SJSA1 (cell line): ENCODE results near the gene DST. TPM values are rescaled to one million over a fixed set of nuclear protein-coding genes. Genes with fewer than 3 reads are reported as not detected.

Source experiments
- DNase-seq, 2 experiments: peaks; one replicate each; pipeline ENCODE4 v3.0.0-alpha.2; 2015 to 2020; ENCODE audit warnings: low spot score in 2 of 2, low read depth in 1 of 2
- H3K27ac ChIP-seq: fragments of 250-450 bp; sonication (Bioruptor Pico); 2 replicates; pipeline ENCODE4 v1.5.1; 2020; ENCODE audit warnings: mild to moderate bottlenecking, moderate library complexity
- H3K27me3 ChIP-seq: fragments of 250-450 bp; sonication (Bioruptor Pico); replicated peaks from 2 replicates; pipeline ENCODE4 v1.5.1; 2020; ENCODE audit warnings: mild to moderate bottlenecking, moderate library complexity
- H3K36me3 ChIP-seq: fragments of 250-450 bp; sonication (Bioruptor Pico); 2 replicates; pipeline ENCODE4 v1.5.1; 2020; ENCODE audit warnings: mild to moderate bottlenecking
- H3K4me1 ChIP-seq: fragments of 250-450 bp; sonication (Bioruptor Pico); replicated peaks from 2 replicates; pipeline ENCODE4 v1.6.1; 2021; ENCODE audit warnings: mild to moderate bottlenecking
- H3K4me3 ChIP-seq: fragments of 250-450 bp; sonication (Bioruptor Pico); 2 replicates; pipeline ENCODE4 v1.5.1; 2020; ENCODE audit warnings: mild to moderate bottlenecking
- H3K9me3 ChIP-seq: fragments of 250-450 bp; sonication (Bioruptor Pico); replicated peaks from 2 replicates; pipeline ENCODE4 v1.5.1; 2020; ENCODE audit warnings: mild to moderate bottlenecking
- total RNA-seq: library from RNA; depleted of rRNA; stranded (reverse); fragments of >200 nt; shearing (Covaris generic); gene quantifications from 2 replicates; pipeline ENCODE4 v1.2.3, GENCODE V29; 2014

Gene DST
- total RNA-seq, 1 experiment from 2014 or later = 160 TPM

DNA sequence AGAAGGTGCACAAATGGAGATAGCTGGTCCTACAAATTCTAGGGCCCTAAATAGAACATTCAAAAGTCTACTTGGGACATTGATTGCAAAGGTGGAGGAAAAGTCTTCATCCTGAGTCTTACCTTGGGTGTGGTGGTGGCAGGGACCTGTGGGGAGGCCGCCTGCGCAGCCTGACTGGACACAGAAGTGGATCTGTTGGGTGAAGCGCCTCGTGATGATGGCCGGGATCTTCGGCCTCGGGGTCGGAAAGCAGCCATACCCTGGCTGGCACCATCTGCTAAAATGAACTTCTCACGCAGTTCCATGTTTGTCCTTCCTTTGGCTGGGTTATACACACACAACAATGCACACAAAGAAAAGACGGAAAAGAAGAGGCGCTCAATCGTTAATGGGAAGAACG, 179.2 kb downstream of the DST start:
- no peaks in the 10 kb centered on the region for H3K9me3 ChIP-seq
- H3K27me3 ChIP-seq = no peaks in the 10 kb centered on the region
- H3K36me3 ChIP-seq = peaks cover 81% of the 10 kb centered on the region
- H3K4me1 ChIP-seq = no peaks in the 10 kb centered on the region
- DNase-seq = no peak
- H3K27ac ChIP-seq = no peak overlapping the region
- H3K4me3 ChIP-seq = no peak overlapping the region

DNA sequence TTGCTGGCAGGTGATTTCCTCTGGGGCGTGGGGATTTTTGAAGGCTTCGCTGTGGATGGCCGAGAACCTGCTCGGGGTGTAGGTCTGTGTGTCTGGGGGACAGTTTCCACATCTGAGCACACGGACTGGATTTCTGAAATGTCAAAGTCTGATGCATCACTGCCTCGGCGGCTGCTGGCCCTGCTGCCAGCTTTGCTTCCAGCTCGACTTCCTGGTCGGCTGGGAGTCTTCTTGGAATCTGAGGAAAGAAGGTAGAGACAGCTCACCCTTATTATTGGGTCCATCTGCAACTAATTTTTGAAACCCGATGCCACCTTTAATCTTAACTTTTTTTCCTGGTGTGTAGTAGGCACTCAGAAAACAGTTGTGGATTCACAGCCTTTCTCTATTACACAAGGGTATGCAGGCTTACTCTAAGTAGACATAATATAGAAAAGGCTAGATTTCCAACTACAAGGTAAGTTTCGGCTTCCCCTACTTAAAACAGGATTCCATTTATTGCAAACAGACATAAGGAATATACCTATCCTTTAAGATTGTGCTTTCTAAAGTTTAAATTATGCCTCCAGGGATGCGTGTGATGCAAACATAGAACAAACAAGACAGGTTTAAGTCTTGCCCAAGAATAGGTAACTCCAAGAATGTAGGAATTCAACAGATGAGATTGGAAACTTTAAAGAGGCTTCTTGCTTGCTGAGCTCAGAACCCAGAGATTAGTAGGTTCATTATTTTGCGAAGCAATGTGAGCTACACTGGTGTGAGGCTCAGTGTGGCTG, 183.5 kb downstream of the DST start:
- peaks cover 82% of the 10 kb centered on the region for H3K36me3 ChIP-seq

GRCh38 chr6:56458324-56458884, 184.3 kb downstream of the DST start:
- H3K4me1 ChIP-seq = no peaks in the 10 kb centered on the region
- H3K27me3 ChIP-seq = no peaks in the 10 kb centered on the region
- H3K36me3 ChIP-seq = peaks cover 77% of the 10 kb centered on the region
- H3K27ac ChIP-seq = no peak overlapping the region
- no peak overlapping the region for H3K4me3 ChIP-seq
- DNase-seq = no peak
- H3K9me3 ChIP-seq = no peaks in the 10 kb centered on the region

More for the DNA sequence above, 183.5 kb downstream of the DST start:
- no peaks in the 10 kb centered on the region for H3K9me3 ChIP-seq
- no peak overlapping the region for H3K27ac ChIP-seq
- no peak overlapping the region for H3K4me3 ChIP-seq
- H3K4me1 ChIP-seq = no peaks in the 10 kb centered on the region
- H3K27me3 ChIP-seq = no peaks in the 10 kb centered on the region
- no peak for DNase-seq

GRCh38 chr6:56456785-56457184, 185.9 kb downstream of the DST start:
- no peak for DNase-seq
- H3K27ac ChIP-seq = no peak overlapping the region
- no peaks in the 10 kb centered on the region for H3K27me3 ChIP-seq
- H3K36me3 ChIP-seq = peaks cover 62% of the 10 kb centered on the region
- H3K4me3 ChIP-seq = no peak overlapping the region
- no peaks in the 10 kb centered on the region for H3K4me1 ChIP-seq
- H3K9me3 ChIP-seq = no peaks in the 10 kb centered on the region

GRCh38 chr6:56450882-56451739, 191.6 kb downstream of the DST start:
- H3K36me3 ChIP-seq = peaks cover 14% of the 10 kb centered on the region
- no peaks in the 10 kb centered on the region for H3K27me3 ChIP-seq
- DNase-seq = no peak
- no peak overlapping the region for H3K27ac ChIP-seq
- H3K4me3 ChIP-seq = no peak overlapping the region
- no peaks in the 10 kb centered on the region for H3K9me3 ChIP-seq
- peaks cover 3% of the 10 kb centered on the region; the same call in 1 of the 2 replicates for H3K4me1 ChIP-seq

- Histone ChIP-seq H3K9me3 (no peaks in the 10 kb centered on the region), H3K27me3 (no peaks in the 10 kb centered on the region), H3K4me3 (no peak overlapping the region), H3K36me3 (peaks cover 10% of the 10 kb centered on the region; the same call in 1 of the 2 replicates), H3K4me1 (peaks cover 3% of the 10 kb centered on the region; the same call in 1 of the 2 replicates), H3K27ac (no peak overlapping the region)
- DNase-seq = no peak
Measured at GRCh38 chr6:56450376-56450775, 192.3 kb downstream of the DST start.

- Histone ChIP-seq H3K27ac (no peak overlapping the region), H3K4me3 (no peak overlapping the region), H3K4me1 (peaks cover 3% of the 10 kb centered on the region; the same call in 1 of the 2 replicates), H3K36me3 (no peaks in the 10 kb centered on the region), H3K9me3 (no peaks in the 10 kb centered on the region), H3K27me3 (no peaks in the 10 kb centered on the region)
- DNase-seq = no peak
Measured at GRCh38 chr6:56448046-56448445, 194.6 kb downstream of the DST start.

DNA sequence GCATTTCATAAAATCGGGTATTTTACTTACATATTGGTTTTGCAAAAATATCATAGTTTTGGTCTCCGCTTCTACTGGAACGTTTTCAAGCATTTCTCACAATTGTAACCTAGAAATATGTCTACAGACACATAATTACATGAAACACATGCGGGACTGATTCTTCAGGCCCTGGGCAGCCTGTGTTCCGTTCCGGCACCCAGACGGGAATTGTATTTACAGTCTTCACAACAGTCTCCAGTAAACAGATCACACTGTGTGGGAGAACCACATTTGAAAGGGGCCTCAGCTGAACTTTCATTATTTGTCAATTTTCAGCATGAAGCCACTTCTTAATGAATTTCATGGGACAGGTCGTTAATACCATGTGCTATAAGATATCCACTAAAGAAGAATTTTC, 196.9 kb downstream of the DST start:
- Histone ChIP-seq H3K4me3 (no peak overlapping the region), H3K27ac (no peak overlapping the region), H3K36me3 (no peaks in the 10 kb centered on the region), H3K4me1 (no peaks in the 10 kb centered on the region), H3K9me3 (no peaks in the 10 kb centered on the region), H3K27me3 (no peaks in the 10 kb centered on the region)
- DNase-seq = no peak

GRCh38 chr6:56444855-56445254, 197.8 kb downstream of the DST start:
- H3K36me3 ChIP-seq = no peaks in the 10 kb centered on the region
- no peaks in the 10 kb centered on the region for H3K27me3 ChIP-seq
- H3K4me1 ChIP-seq = no peaks in the 10 kb centered on the region
- H3K9me3 ChIP-seq = no peaks in the 10 kb centered on the region; the same call in 1 of the 2 replicates
- DNase-seq = no peak
- H3K4me3 ChIP-seq = no peak overlapping the region
- H3K27ac ChIP-seq = no peak overlapping the region

GRCh38 chr6:56440551-56440981, 202.1 kb downstream of the DST start:
- Histone ChIP-seq H3K36me3 (no peaks in the 10 kb centered on the region), H3K27me3 (no peaks in the 10 kb centered on the region), H3K27ac (no peak overlapping the region), H3K4me1 (no peaks in the 10 kb centered on the region), H3K9me3 (no peaks in the 10 kb centered on the region; the same call in 1 of the 2 replicates), H3K4me3 (no peak overlapping the region)
- no peak for DNase-seq

- Histone ChIP-seq H3K27me3 (no peaks in the 10 kb centered on the region), H3K9me3 (no peaks in the 10 kb centered on the region; the same call in 1 of the 2 replicates), H3K4me3 (no peak overlapping the region), H3K27ac (no peak overlapping the region), H3K36me3 (no peaks in the 10 kb centered on the region), H3K4me1 (no peaks in the 10 kb centered on the region)
- no peak for DNase-seq
Measured at GRCh38 chr6:56437171-56437900, 205.4 kb downstream of the DST start.

- Histone ChIP-seq H3K27ac (no peak overlapping the region), H3K4me1 (no peaks in the 10 kb centered on the region), H3K36me3 (no peaks in the 10 kb centered on the region), H3K4me3 (no peak overlapping the region), H3K27me3 (no peaks in the 10 kb centered on the region), H3K9me3 (no peaks in the 10 kb centered on the region; the same call in 1 of the 2 replicates)
- no peak for DNase-seq
Measured at GRCh38 chr6:56435754-56436153, 206.9 kb downstream of the DST start.

DNA sequence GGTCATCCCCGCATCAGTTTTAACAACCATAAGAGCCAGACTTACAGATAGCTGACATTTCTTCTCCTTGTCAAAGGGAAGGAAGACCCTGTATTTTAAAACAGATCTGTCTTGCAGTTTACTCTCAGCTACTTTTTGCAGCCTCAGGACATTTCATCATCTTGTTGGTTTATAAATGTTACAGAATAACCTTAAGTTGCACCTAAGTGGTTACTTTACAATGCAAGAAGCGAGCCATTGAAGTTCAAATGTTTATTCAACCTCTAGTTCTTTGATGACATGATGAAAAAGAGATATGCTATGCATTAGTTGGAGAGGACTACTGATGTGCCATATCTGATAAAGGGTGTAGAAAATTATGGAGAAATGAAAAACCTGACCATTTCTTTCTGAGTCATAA, 207.4 kb downstream of the DST start:
- no peaks in the 10 kb centered on the region; the same call in 1 of the 2 replicates for H3K9me3 ChIP-seq
- H3K4me1 ChIP-seq = no peaks in the 10 kb centered on the region
- no peak overlapping the region for H3K27ac ChIP-seq
- H3K4me3 ChIP-seq = no peak overlapping the region
- no peak for DNase-seq
- H3K36me3 ChIP-seq = no peaks in the 10 kb centered on the region
- no peaks in the 10 kb centered on the region for H3K27me3 ChIP-seq
